Stimulated activated CD4-positive, alpha-beta T cell treated with anti-CD3 and anti-CD28 coated beads, Interleukin-2, amount 100 ng/mL, for 24 hours (primary cell): ENCODE measurements around the gene ZNF549.
"Not testable (repeated sequence)": the region's sequence is repeated elsewhere in the genome, so short reads cannot be mapped to it uniquely, and the experiment has no call there.

Experiments used
- DNase-seq, 2 donors: peaks; one replicate each; pipeline ENCODE4 v3.0.0-alpha.2; 2020

The ZNF549 gene

GRCh38 chr19:57527136-57527881 lies at the start of gene ZNF549:
Gene ZNF549, plus strand, starts transcription at chr19:57527356. Its CDS starts 218 bp downstream, at chr19:57527574.
- DNase-seq, result peak; percentile 86 to 89

- peak; percentile 94 for DNase-seq
Measured at GRCh38 chr19:57487477-57488298, 39.5 kb upstream of the ZNF549 start, which contains the start of gene ZNF419. Gene ZNF419, plus strand, starts transcription at chr19:57487750. Its CDS starts 201 bp downstream, at chr19:57487951.

GRCh38 chr19:57488299-57488644 lies 38.9 kb upstream of the ZNF549 start:
- not testable (repeated sequence) for DNase-seq

GRCh38 chr19:57499332-57499679 lies 27.9 kb upstream of the ZNF549 start:
- DNase-seq, result not testable (repeated sequence)

GRCh38 chr19:57499680-57500395 lies 27.3 kb upstream of the ZNF549 start, which contains the start of gene ZNF773:
Gene ZNF773, plus strand, starts transcription at chr19:57499938. Its CDS starts 143 bp downstream, at chr19:57500081.
- DNase-seq, result peak; percentile 96

GRCh38 chr19:57500400-57500799 lies 26.8 kb upstream of the ZNF549 start:
- DNase-seq, result not testable (repeated sequence)

GRCh38 chr19:57506163-57506562 lies 21.0 kb upstream of the ZNF549 start:
- DNase-seq, result no peak

- DNase-seq, result no peak
Measured at GRCh38 chr19:57511484-57511883, 15.7 kb upstream of the ZNF549 start.

- DNase-seq, result peak in 1 of 2 donors; percentile 2
Measured at GRCh38 chr19:57512845-57513244, 14.3 kb upstream of the ZNF549 start.

- no peak for DNase-seq
Measured at GRCh38 chr19:57515255-57515654, 11.9 kb upstream of the ZNF549 start.

GRCh38 chr19:57518021-57518420 lies 9.1 kb upstream of the ZNF549 start:
- not testable (repeated sequence) for DNase-seq

- no peak for DNase-seq
Measured at GRCh38 chr19:57537953-57538547, 10.9 kb downstream of the ZNF549 start.

GRCh38 chr19:57546513-57546912 lies 19.4 kb downstream of the ZNF549 start:
- no peak for DNase-seq

- DNase-seq, result no peak
Measured at GRCh38 chr19:57552432-57552831, 25.3 kb downstream of the ZNF549 start.

GRCh38 chr19:57557659-57558058 lies 30.5 kb downstream of the ZNF549 start:
- no peak for DNase-seq

- DNase-seq, result no peak
Measured at GRCh38 chr19:57558525-57558924, 31.4 kb downstream of the ZNF549 start.

GRCh38 chr19:57559008-57559403 lies 31.9 kb downstream of the ZNF549 start:
- DNase-seq, result peak; percentile 15 to 25

- peak; percentile 89 to 90 for DNase-seq
Measured at GRCh38 chr19:57559404-57560025, 32.4 kb downstream of the ZNF549 start, which contains the start of gene ZNF550. Gene ZNF550, minus strand, starts transcription at chr19:57559863. Its CDS starts 181 bp downstream, at chr19:57559682.

- DNase-seq, result no peak
Measured at GRCh38 chr19:57560049-57560491, 32.9 kb downstream of the ZNF549 start.

GRCh38 chr19:57563547-57563946 lies 36.4 kb downstream of the ZNF549 start:
- DNase-seq, result no peak

- DNase-seq, result no peak
Measured at GRCh38 chr19:57566396-57567265, 39.5 kb downstream of the ZNF549 start.
